ENCODE data around the gene CDK5RAP3. TPM values are rescaled to one million over a fixed set of nuclear protein-coding genes. Genes with fewer than 3 reads are reported as not detected.

Gene CDK5RAP3
- total RNA-seq, 1 donor = 50.3 TPM

DNA sequence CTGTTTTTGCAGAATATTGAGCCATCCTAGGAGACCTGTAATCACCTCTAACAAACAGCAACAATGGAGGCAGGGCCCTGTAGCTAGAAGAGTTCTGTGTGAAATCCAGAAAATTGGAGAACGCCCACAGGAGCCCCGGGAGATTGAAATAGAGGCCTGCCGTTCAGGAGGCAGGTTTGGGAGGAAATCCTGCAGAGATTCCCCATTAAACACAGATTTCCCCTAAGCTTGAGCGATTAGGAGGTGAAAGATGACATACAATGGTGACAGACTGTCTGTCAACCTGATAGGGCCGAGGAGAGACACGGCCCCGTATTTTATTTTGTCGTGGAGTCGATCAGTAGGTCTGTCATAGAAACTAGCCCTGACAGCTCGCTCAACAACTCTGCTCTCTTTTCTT lies 18.2 kb downstream of the CDK5RAP3 start:
- Histone ChIP-seq H3K4me2 (ENCODE audit: insufficient read depth, low read length) (no peak overlapping the region), H2AFZ (ENCODE audit: low read length) (no peak overlapping the region), H3K27ac (ENCODE audit: low read depth, low read length) (no peak overlapping the region), H3K4me3 (ENCODE audit: insufficient read depth, low read length) (no peak overlapping the region), H3K4me1 (ENCODE audit: insufficient read depth, low read length) (peaks cover 3% of the 10 kb centered on the region), H3K27me3 (ENCODE audit: insufficient read depth, low read length) (peaks cover 2% of the 10 kb centered on the region), H3K36me3 (ENCODE audit: insufficient read depth, low read length) (no peaks in the 10 kb centered on the region), H3K9me3 (ENCODE audit: low read depth, low read length) (no peaks in the 10 kb centered on the region), H4K20me1 (ENCODE audit: insufficient read depth, low read length) (no peaks in the 10 kb centered on the region), H3K79me2 (ENCODE audit: insufficient read depth, low read length) (no peaks in the 10 kb centered on the region)
- TF ChIP-seq, protein P1, sequence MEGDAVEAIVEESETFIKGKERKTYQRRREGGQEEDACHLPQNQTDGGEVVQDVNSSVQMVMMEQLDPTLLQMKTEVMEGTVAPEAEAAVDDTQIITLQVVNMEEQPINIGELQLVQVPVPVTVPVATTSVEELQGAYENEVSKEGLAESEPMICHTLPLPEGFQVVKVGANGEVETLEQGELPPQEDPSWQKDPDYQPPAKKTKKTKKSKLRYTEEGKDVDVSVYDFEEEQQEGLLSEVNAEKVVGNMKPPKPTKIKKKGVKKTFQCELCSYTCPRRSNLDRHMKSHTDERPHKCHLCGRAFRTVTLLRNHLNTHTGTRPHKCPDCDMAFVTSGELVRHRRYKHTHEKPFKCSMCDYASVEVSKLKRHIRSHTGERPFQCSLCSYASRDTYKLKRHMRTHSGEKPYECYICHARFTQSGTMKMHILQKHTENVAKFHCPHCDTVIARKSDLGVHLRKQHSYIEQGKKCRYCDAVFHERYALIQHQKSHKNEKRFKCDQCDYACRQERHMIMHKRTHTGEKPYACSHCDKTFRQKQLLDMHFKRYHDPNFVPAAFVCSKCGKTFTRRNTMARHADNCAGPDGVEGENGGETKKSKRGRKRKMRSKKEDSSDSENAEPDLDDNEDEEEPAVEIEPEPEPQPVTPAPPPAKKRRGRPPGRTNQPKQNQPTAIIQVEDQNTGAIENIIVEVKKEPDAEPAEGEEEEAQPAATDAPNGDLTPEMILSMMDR (IDR thresholded peaks at IDR 0.05; ENCODE audit: extremely low read depth, low read depth, low read length) = no peak
- peak; percentile 51 for DNase-seq (ENCODE audit: insufficient read length, low spot score, missing footprints)

DNA sequence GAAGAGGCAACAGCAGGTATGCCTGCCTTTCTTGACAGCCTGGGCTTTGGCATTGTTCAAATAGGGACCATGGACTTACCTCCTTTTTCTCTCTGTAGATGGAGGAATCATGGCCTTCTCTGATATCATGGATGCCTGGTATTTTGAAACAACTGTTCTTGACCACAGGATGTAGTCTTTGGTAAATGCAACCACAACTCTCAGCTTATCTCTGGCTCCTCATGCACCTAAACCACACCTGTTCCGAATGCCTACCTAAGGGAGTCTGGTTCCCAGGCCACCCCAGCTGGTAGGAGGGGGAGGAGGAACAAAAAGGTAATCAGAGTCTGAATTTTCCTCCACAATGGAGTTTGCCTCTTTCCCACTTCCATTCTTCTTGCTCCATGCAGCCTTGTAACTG lies 18.8 kb downstream of the CDK5RAP3 start:
- Histone ChIP-seq H2AFZ (ENCODE audit: low read length) (no peak overlapping the region), H3K4me2 (ENCODE audit: insufficient read depth, low read length) (no peak overlapping the region), H3K9me3 (ENCODE audit: low read depth, low read length) (no peaks in the 10 kb centered on the region), H3K27ac (ENCODE audit: low read depth, low read length) (no peak overlapping the region), H3K27me3 (ENCODE audit: insufficient read depth, low read length) (peaks cover 4% of the 10 kb centered on the region), H3K4me3 (ENCODE audit: insufficient read depth, low read length) (no peak overlapping the region), H3K4me1 (ENCODE audit: insufficient read depth, low read length) (peaks cover 3% of the 10 kb centered on the region), H4K20me1 (ENCODE audit: insufficient read depth, low read length) (no peaks in the 10 kb centered on the region), H3K79me2 (ENCODE audit: insufficient read depth, low read length) (no peaks in the 10 kb centered on the region), H3K36me3 (ENCODE audit: insufficient read depth, low read length) (no peaks in the 10 kb centered on the region)
- TF ChIP-seq, protein P1 (IDR thresholded peaks at IDR 0.05; ENCODE audit: extremely low read depth, low read depth, low read length) = no peak
- DNase-seq (ENCODE audit: insufficient read length, low spot score, missing footprints) = no peak

DNA sequence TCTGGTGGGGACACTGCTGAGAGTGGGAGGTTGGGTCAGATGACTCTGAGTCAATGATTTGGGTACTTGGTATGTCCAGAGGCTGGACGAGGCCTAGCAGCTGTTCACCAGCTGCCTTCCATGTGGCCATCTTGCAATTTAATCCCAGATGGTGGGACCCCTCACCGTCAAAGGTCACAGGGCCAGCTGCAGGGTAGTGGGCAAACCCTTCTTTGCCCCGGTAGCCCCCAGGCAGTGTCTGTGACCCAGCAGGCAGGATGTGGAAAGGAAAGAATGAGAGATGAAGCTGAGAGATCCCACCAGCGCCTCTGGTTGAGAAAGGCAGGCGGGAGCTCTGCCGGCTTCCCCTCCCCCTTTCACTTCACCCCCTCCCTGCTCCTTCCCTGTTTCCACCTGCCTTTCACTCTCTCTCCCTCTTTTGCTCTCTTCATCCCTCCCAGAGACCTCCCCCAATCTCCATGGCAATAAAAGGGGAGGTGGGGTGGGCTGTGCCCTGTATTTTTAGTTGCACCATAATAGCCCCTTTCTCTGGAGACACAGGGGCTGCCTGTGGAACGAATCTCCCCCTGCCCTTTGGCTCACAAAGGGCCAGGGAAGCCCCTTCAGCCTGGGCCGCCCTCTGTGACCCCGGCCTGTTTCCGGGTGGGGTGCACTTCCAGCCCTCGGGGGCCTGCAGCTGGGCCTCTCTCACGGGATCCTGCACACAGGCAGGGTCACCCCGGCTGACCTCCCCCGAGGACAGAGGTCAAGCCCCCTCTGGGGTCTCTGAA lies 20.2 kb downstream of the CDK5RAP3 start:
- TF ChIP-seq, protein P1 (IDR thresholded peaks at IDR 0.05; ENCODE audit: extremely low read depth, low read depth, low read length) = no peak
- peak overlapping the region; percentile 77 for H2AFZ ChIP-seq (ENCODE audit: low read length)
- H4K20me1 ChIP-seq (ENCODE audit: insufficient read depth, low read length) = no peaks in the 10 kb centered on the region
- H3K36me3 ChIP-seq (ENCODE audit: insufficient read depth, low read length) = no peaks in the 10 kb centered on the region
- no peak overlapping the region for H3K27ac ChIP-seq (ENCODE audit: low read depth, low read length)
- peak; percentile 50 for DNase-seq (ENCODE audit: insufficient read length, low spot score, missing footprints)
- H3K4me1 ChIP-seq (ENCODE audit: insufficient read depth, low read length) = peaks cover 3% of the 10 kb centered on the region
- no peak overlapping the region for H3K4me3 ChIP-seq (ENCODE audit: insufficient read depth, low read length)
- H3K4me2 ChIP-seq (ENCODE audit: insufficient read depth, low read length) = no peak overlapping the region
- peaks cover 4% of the 10 kb centered on the region for H3K27me3 ChIP-seq (ENCODE audit: insufficient read depth, low read length)
- no peaks in the 10 kb centered on the region for H3K79me2 ChIP-seq (ENCODE audit: insufficient read depth, low read length)
- no peaks in the 10 kb centered on the region for H3K9me3 ChIP-seq (ENCODE audit: low read depth, low read length)

- Histone ChIP-seq H3K4me3 (ENCODE audit: insufficient read depth, low read length) (no peak overlapping the region), H3K4me2 (ENCODE audit: insufficient read depth, low read length) (no peak overlapping the region), H3K79me2 (ENCODE audit: insufficient read depth, low read length) (no peaks in the 10 kb centered on the region), H3K27me3 (ENCODE audit: insufficient read depth, low read length) (peaks cover 4% of the 10 kb centered on the region), H3K9me3 (ENCODE audit: low read depth, low read length) (no peaks in the 10 kb centered on the region), H3K27ac (ENCODE audit: low read depth, low read length) (no peak overlapping the region), H3K36me3 (ENCODE audit: insufficient read depth, low read length) (no peaks in the 10 kb centered on the region), H3K4me1 (ENCODE audit: insufficient read depth, low read length) (peaks cover 3% of the 10 kb centered on the region), H4K20me1 (ENCODE audit: insufficient read depth, low read length) (no peaks in the 10 kb centered on the region), H2AFZ (ENCODE audit: low read length) (no peak overlapping the region)
- peak; percentile 72 for DNase-seq (ENCODE audit: insufficient read length, low spot score, missing footprints)
- TF ChIP-seq, protein P1 (IDR thresholded peaks at IDR 0.05; ENCODE audit: extremely low read depth, low read depth, low read length) = no peak
These were observed 21.3 kb downstream of the CDK5RAP3 start for GRCh38 chr17:47992216-47992615.
